ENCODE results near the gene TOP2A.
A peak's percentile ranks its signal among the peaks of the same experiment; 100 is the strongest.

The TOP2A gene

GRCh38 chr17:40451420-40451819 is 33.7 kb upstream of the TOP2A start:
- peak; percentile 33 for DNase-seq

- DNase-seq, result peak; percentile 74
Observed at GRCh38 chr17:40450175-40450574, 32.5 kb upstream of the TOP2A start.

GRCh38 chr17:40448639-40449261 is 31.1 kb upstream of the TOP2A start:
- no peak for DNase-seq

- DNase-seq, result peak; percentile 40
Observed at GRCh38 chr17:40448213-40448638, 30.5 kb upstream of the TOP2A start.

GRCh38 chr17:40447806-40448205 is 30.1 kb upstream of the TOP2A start:
- no peak for DNase-seq

GRCh38 chr17:40447148-40447644 is 29.5 kb upstream of the TOP2A start:
- DNase-seq, result no peak

GRCh38 chr17:40445751-40446468 is 28.2 kb upstream of the TOP2A start:
- DNase-seq, result no peak

- no peak for DNase-seq
Observed at GRCh38 chr17:40443988-40444899, 26.5 kb upstream of the TOP2A start.

GRCh38 chr17:40443196-40443987 is 25.7 kb upstream of the TOP2A start, which contains the start of gene IGFBP4:
Gene IGFBP4, plus strand, starts transcription at chr17:40443450. Its CDS starts 286 bp downstream, at chr17:40443736.
- DNase-seq, result peak; percentile 85

- DNase-seq, result no peak
Observed at GRCh38 chr17:40442392-40443195, 24.9 kb upstream of the TOP2A start.

GRCh38 chr17:40440166-40440565 is 22.5 kb upstream of the TOP2A start:
- no peak for DNase-seq

GRCh38 chr17:40437095-40437732 is 19.5 kb upstream of the TOP2A start:
- DNase-seq, result peak; percentile 84

GRCh38 chr17:40436636-40437035 is 18.9 kb upstream of the TOP2A start:
- DNase-seq, result no peak

GRCh38 chr17:40433551-40434415 is 16.1 kb upstream of the TOP2A start:
- DNase-seq, result peak; percentile 49

- DNase-seq, result no peak
Observed at GRCh38 chr17:40432864-40433528, 15.3 kb upstream of the TOP2A start.

- DNase-seq, result no peak
Observed at GRCh38 chr17:40431231-40431602, 13.5 kb upstream of the TOP2A start.

GRCh38 chr17:40430272-40431230 is 12.9 kb upstream of the TOP2A start:
- DNase-seq, result no peak

GRCh38 chr17:40427002-40427491 is 9.4 kb upstream of the TOP2A start:
- DNase-seq, result no peak
